Measurements from ENCODE around the gene JAZF1.

DNA sequence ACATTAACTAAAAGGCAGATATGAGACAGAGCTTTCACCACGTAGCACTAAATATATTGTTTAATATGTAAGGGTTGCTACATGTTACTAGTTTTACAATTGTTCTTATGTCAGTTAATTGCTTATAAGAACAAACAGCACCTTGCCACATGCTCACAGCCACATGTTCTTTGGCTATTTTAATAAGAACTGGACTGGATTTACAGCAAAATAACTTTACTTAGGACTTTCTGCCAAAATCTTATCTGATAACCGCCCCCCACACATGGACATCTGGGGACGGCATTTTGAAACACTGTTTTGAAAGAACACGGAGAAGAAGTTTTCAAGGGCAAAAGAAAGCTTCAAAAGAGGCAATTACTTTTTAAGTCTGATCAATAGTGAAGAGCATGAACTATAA, 45.3 kb downstream of the JAZF1 start:
- TF ChIP-seq, protein P1, sequence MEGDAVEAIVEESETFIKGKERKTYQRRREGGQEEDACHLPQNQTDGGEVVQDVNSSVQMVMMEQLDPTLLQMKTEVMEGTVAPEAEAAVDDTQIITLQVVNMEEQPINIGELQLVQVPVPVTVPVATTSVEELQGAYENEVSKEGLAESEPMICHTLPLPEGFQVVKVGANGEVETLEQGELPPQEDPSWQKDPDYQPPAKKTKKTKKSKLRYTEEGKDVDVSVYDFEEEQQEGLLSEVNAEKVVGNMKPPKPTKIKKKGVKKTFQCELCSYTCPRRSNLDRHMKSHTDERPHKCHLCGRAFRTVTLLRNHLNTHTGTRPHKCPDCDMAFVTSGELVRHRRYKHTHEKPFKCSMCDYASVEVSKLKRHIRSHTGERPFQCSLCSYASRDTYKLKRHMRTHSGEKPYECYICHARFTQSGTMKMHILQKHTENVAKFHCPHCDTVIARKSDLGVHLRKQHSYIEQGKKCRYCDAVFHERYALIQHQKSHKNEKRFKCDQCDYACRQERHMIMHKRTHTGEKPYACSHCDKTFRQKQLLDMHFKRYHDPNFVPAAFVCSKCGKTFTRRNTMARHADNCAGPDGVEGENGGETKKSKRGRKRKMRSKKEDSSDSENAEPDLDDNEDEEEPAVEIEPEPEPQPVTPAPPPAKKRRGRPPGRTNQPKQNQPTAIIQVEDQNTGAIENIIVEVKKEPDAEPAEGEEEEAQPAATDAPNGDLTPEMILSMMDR (IDR thresholded peaks at IDR 0.05) = no peak
- no peak for TF ChIP-seq EZH2 (IDR thresholded peaks at IDR 0.05; ENCODE audit: borderline replicate concordance, insufficient read depth, low read depth, low read length, poor library complexity, severe bottlenecking)

Data from B cell (primary cell).